Right lobe of liver (tissue), 6 donors: Measurements from ENCODE around the gene NT5C1A. TPM values are rescaled to one million over a fixed set of nuclear protein-coding genes. Genes with fewer than 3 reads are reported as not detected.

Experiments used
- ATAC-seq, 4 donors: fragments of 200-7000 bp; cut with Tn5 transposase; one replicate each; pipeline ENCODE4 v1.9.1; 2020; ENCODE audit warnings: mild to moderate bottlenecking in 4 of 4, moderate library complexity in 4 of 4
- DNase-seq, 3 donors: peaks; one replicate each; pipeline ENCODE4 v3.0.0-alpha.2; 2020
- H3K27ac ChIP-seq, 3 donors: fragments of 200-600 bp; one replicate each; pipeline ENCODE4 v1.8.0; 2022
- H3K27me3 ChIP-seq, 2 donors: fragments of 200-600 bp; one replicate each; pipeline ENCODE4 v1.8.0; 2022
- H3K36me3 ChIP-seq, 4 donors: fragments of 200-600 bp; sonication (generic) in 1 of 4; one replicate each; pipeline versions ENCODE4 v1.5.1 to v1.8.0; 2017 to 2022; ENCODE audit warnings: control low read depth in 1 of 4
- H3K4me1 ChIP-seq, 4 donors: fragments of 200-600 bp; sonication (generic) in 1 of 4; one replicate each; pipeline versions ENCODE4 v1.5.1 to v1.8.0; 2017 to 2022; ENCODE audit warnings: control low read depth in 1 of 4
- H3K4me3 ChIP-seq, 3 donors: fragments of 200-600 bp; one replicate each; pipeline ENCODE4 v1.8.0; 2022
- H3K9me3 ChIP-seq, 4 donors: fragments of 200-600 bp; sonication (generic) in 1 of 4; one replicate each; pipeline versions ENCODE4 v1.5.1 to v1.8.0; 2017 to 2022; ENCODE audit warnings: control low read depth in 1 of 4
- POLR2A ChIP-seq: fragments of 450-650 bp; IDR thresholded peaks from one replicate; pipeline ENCODE4 v1.6.1; 2017; ENCODE audit warnings: antibody characterized with exemption, mild to moderate bottlenecking
- WGBS: methylation state at CpG from one replicate; pipeline ENCODE4 v1.1.6; 2018; ENCODE audit warnings: low coverage, low lambda C conversion rate; ENCODE audit not compliant: insufficient coverage; ENCODE audit errors: missing lambda C conversion rate; 5-methylcytosine and 5-hydroxymethylcytosine counted together
- intact Hi-C, 2 donors: fragments of 100-400 bp; cut with DNase I; formaldehyde crosslinking; loops; one replicate each; pipeline versions ENCODE4 v1.11.2 to v1.14.1; 2022
- total RNA-seq, 6 experiments: library from RNA; depleted of rRNA in 2 of 6; stranded (reverse); fragments of >200 nt in 2 of 6; fragmentation: NEBNext Ultra II Directional in 3 of 6; extraction: Animal tissue kit (Norgen Biotek cat#: 25700) in 3 of 6; gene quantifications; one replicate each; pipeline versions ENCODE4 v1.1.0 to v1.2.4, GENCODE V29; 2016 to 2023
- TF ChIP-seq, protein P1 (sequence below), 4 donors: fragments of 200-600 bp in 3 of 4; fragments of 450-650 bp in 1 of 4; IDR thresholded peaks; one replicate each; pipeline versions ENCODE4 v1.5.1 to v1.8.0; 2016 to 2022; ENCODE audit warnings: antibody characterized with exemption in 4 of 4, mild to moderate bottlenecking in 2 of 4
- donor health status: DM: no; HTN: yes; CAD: no.
- donor health status: DM: no; HTN: no; CAD: no.
- donor health status: DM: no; HTN: no; CAD: no.
- donor health status: DM: no; HTN: yes; CAD: no.
- donor health status: DM: no; HTN: yes; CAD: no.

Gene NT5C1A
- total RNA-seq, 6 experiments from 2014 or later = not detected

DNA sequence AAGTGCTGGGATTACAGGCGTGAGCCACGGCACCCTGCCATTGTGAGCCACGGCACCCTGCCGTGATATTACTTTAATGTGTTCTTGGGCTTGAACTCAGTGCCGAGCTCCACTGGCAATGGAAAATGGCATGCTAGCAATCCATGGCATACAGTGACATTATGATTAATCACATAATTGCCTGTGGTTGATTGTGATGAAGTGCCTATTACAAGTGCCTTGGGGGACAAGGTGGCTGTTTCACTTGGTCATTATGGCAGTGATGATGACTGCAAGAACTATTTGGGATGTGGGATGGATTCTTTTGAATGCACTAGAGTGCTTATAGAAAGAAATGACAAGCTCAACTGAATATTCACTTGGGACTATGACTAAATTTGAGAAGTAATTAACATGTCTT, 41.6 kb upstream of the NT5C1A start:
- 80% methylated on average over 3 of the region's 5 CpGs for WGBS
- Histone ChIP-seq H3K4me1 (no peaks in the 10 kb centered on the region), H3K4me3 (no peak overlapping the region), H3K9me3 (no peaks in the 10 kb centered on the region), H3K36me3 (no peaks in the 10 kb centered on the region), H3K27ac (no peak overlapping the region), H3K27me3 (no peaks in the 10 kb centered on the region)
- ATAC-seq = no peak
- intact Hi-C loops = loop anchor here in 1 of 2 donors (10.0 kb wide), 1 partner anchor 109 kb away; no protein-coding TSS in a partner anchor
- TF ChIP-seq, protein P1, sequence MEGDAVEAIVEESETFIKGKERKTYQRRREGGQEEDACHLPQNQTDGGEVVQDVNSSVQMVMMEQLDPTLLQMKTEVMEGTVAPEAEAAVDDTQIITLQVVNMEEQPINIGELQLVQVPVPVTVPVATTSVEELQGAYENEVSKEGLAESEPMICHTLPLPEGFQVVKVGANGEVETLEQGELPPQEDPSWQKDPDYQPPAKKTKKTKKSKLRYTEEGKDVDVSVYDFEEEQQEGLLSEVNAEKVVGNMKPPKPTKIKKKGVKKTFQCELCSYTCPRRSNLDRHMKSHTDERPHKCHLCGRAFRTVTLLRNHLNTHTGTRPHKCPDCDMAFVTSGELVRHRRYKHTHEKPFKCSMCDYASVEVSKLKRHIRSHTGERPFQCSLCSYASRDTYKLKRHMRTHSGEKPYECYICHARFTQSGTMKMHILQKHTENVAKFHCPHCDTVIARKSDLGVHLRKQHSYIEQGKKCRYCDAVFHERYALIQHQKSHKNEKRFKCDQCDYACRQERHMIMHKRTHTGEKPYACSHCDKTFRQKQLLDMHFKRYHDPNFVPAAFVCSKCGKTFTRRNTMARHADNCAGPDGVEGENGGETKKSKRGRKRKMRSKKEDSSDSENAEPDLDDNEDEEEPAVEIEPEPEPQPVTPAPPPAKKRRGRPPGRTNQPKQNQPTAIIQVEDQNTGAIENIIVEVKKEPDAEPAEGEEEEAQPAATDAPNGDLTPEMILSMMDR (IDR thresholded peaks at IDR 0.05) = no peak
- TF ChIP-seq POLR2A = no peak
- no peak for DNase-seq

- Histone ChIP-seq H3K27me3 (no peaks in the 10 kb centered on the region), H3K4me3 (no peak overlapping the region), H3K27ac (no peak overlapping the region), H3K9me3 (no peaks in the 10 kb centered on the region), H3K4me1 (no peaks in the 10 kb centered on the region), H3K36me3 (no peaks in the 10 kb centered on the region)
- intact Hi-C loops = loop anchor here in 1 of 2 donors (10.0 kb wide), 1 partner anchor 107 kb away; no protein-coding TSS in a partner anchor
- ATAC-seq = no peak
- 79% methylated on average over 6 of the region's 6 CpGs for WGBS
- no peak for TF ChIP-seq POLR2A
- TF ChIP-seq, protein P1 (IDR thresholded peaks at IDR 0.05) = no peak
- no peak for DNase-seq
Measured at GRCh38 chr1:39711966-39712340, 40.0 kb upstream of the NT5C1A start.

DNA sequence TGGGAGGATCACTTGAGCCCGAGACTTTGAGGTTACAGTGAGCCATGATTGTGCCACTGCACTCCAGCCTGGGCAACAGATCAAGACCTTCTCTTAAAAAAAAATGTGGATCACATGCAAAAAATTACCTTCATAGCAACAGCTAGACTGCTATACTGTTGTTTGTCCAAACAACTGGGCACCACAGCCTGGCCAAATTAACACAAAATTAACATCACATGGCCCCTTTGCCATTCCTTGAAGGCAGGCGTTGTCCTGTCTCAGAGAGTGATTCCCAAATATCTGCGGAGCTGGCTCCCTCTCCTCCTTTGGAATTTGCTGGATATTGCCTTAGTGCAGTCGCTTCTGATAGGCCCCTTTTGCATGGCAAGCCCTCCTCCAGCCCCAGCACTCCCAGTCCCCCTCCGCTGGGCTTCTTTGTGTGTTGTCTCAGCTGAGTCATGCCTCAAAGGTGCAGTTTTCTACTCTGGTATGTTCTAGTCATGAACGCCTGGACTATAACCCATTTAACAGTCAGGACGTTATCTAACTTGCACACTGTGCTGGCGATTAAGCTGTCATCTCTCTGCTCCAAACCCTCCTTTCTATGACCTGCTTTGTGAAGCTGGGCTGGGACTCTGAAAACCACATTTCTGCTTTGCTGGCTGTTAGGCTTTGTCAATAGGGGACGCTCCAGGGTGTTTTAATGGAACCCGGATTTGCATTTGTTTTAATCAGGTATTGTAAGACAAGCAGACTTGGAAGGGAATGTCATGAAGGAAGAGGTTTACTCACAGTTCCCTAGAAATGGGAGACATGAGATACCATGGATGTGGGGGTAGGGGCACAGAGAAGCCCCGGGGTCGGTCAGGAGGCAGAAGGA, 39.4 kb upstream of the NT5C1A start:
- intact Hi-C loops = loop anchor here in 1 of 2 donors (10.0 kb wide), 1 partner anchor 107 kb away; no protein-coding TSS in a partner anchor
- no peaks in the 10 kb centered on the region for H3K9me3 ChIP-seq
- H3K36me3 ChIP-seq = no peaks in the 10 kb centered on the region
- no peak for DNase-seq
- ATAC-seq = no peak
- no peaks in the 10 kb centered on the region for H3K27me3 ChIP-seq
- no peak for TF ChIP-seq POLR2A
- TF ChIP-seq, protein P1 (IDR thresholded peaks at IDR 0.05) = no peak
- H3K4me1 ChIP-seq = no peaks in the 10 kb centered on the region
- WGBS = 65% methylated on average over 11 of the region's 12 CpGs
- H3K27ac ChIP-seq = no peak overlapping the region
- H3K4me3 ChIP-seq = no peak overlapping the region

GRCh38 chr1:39707506-39707905, 35.6 kb upstream of the NT5C1A start:
- intact Hi-C loops = no loop called here
- no peak for TF ChIP-seq POLR2A
- TF ChIP-seq, protein P1 (IDR thresholded peaks at IDR 0.05) = no peak
- no peak overlapping the region for H3K27ac ChIP-seq
- H3K36me3 ChIP-seq = no peaks in the 10 kb centered on the region
- ATAC-seq = no peak
- 98% methylated on average over 4 of the region's 4 CpGs for WGBS
- no peak overlapping the region for H3K4me3 ChIP-seq
- no peaks in the 10 kb centered on the region for H3K9me3 ChIP-seq
- H3K4me1 ChIP-seq = no peaks in the 10 kb centered on the region
- no peaks in the 10 kb centered on the region for H3K27me3 ChIP-seq
- DNase-seq = no peak
